Endodermal cell (in vitro differentiated cells): ENCODE data around the gene NDOR1. TPM values are rescaled to one million over a fixed set of nuclear protein-coding genes. Genes with fewer than 3 reads are reported as not detected.

Experiments
- DNase-seq: peaks from one replicate; pipeline ENCODE4 v3.0.0-alpha.2; 2017
- H3K27ac ChIP-seq: 2 replicates; pipeline ENCODE4 v1.5.1; 2013; ENCODE audit warnings: mild to moderate bottlenecking, low read depth, low read length, moderate library complexity
- H3K27me3 ChIP-seq: 2 replicates; pipeline ENCODE4 v1.6.1; 2013; ENCODE audit warnings: mild to moderate bottlenecking, low read length, moderate library complexity; ENCODE audit not compliant: insufficient read depth, control insufficient read depth, poor library complexity, severe bottlenecking
- H3K36me3 ChIP-seq: 2 replicates; pipeline ENCODE4 v1.7.0; 2013; ENCODE audit warnings: mild to moderate bottlenecking, low read length, moderate library complexity; ENCODE audit not compliant: control insufficient read depth, insufficient read depth
- H3K4me1 ChIP-seq: one replicate; pipeline ENCODE4 v1.7.0; 2013; ENCODE audit warnings: low read length; ENCODE audit not compliant: control insufficient read depth, insufficient read depth
- H3K4me3 ChIP-seq: 2 replicates; pipeline ENCODE4 v1.5.1; 2013; ENCODE audit warnings: mild to moderate bottlenecking, low read length, moderate library complexity
- H3K9ac ChIP-seq: 2 replicates; pipeline ENCODE4 v1.6.1; 2013; ENCODE audit warnings: mild to moderate bottlenecking, low read length, moderate library complexity; ENCODE audit not compliant: poor library complexity, severe bottlenecking; ENCODE audit errors: extremely low read depth
- H3K9me3 ChIP-seq: 2 replicates; pipeline ENCODE4 v1.6.1; 2013; ENCODE audit warnings: mild to moderate bottlenecking, low read length, moderate library complexity; ENCODE audit not compliant: control insufficient read depth
- H3K27ac Mint-ChIP-seq: 2 replicates; pipeline ENCODE4 v1.8.0; 2020; ENCODE audit warnings: mixed read lengths
- H3K27me3 Mint-ChIP-seq: 2 replicates; pipeline ENCODE4 v1.8.0; 2021; ENCODE audit warnings: mild to moderate bottlenecking, mixed read lengths; ENCODE audit not compliant: insufficient read depth
- H3K36me3 Mint-ChIP-seq: 2 replicates; pipeline ENCODE4 v1.8.0; 2020; ENCODE audit warnings: low read depth, mixed read lengths
- H3K4me1 Mint-ChIP-seq: 2 replicates; pipeline ENCODE4 v1.8.0; 2020; ENCODE audit warnings: mixed read lengths
- H3K4me3 Mint-ChIP-seq: 2 replicates; pipeline ENCODE4 v1.8.0; 2020; ENCODE audit warnings: mild to moderate bottlenecking, moderate library complexity, mixed read lengths
- H3K9me3 Mint-ChIP-seq: 2 replicates; pipeline ENCODE4 v1.8.0; 2020; ENCODE audit warnings: mild to moderate bottlenecking, mixed read lengths
- CTCF ChIP-seq: fragments of 200-600 bp; sonication (generic); conservative IDR thresholded peaks from 2 replicates; pipeline ENCODE4 v1.5.0; 2021; ENCODE audit warnings: antibody characterized with exemption, mild to moderate bottlenecking
- WGBS, 2 experiments: methylation state at CpG; one replicate each; pipeline versions ENCODE4 v1.1.5 to v1.1.7; 2013; ENCODE audit warnings: missing lambda C conversion rate in 2 of 2, mixed read lengths in 1 of 2; ENCODE audit not compliant: insufficient coverage in 1 of 2, insufficient read length in 1 of 2; 5-methylcytosine and 5-hydroxymethylcytosine counted together
- total RNA-seq, 2 donors: library from RNA; stranded (reverse); fragmentation: NEBNext Ultra II Directional in 1 of 2; extraction: Animal tissue kit (Norgen Biotek cat#: 25700) in 1 of 2; gene quantifications; 2 replicates in 1 of 2; 3 replicates in 1 of 2; pipeline ENCODE4 v1.2.1, GENCODE V29; 2021

Gene NDOR1
- total RNA-seq, 2 donors from 2014 or later = 39.2 to 41.4 TPM

- H3K9me3 Mint-ChIP-seq = no peaks in the 10 kb centered on the region
- H3K27me3 ChIP-seq = peaks cover 94% of the 10 kb centered on the region
- H3K4me1 ChIP-seq = no peaks in the 10 kb centered on the region
- H3K27ac ChIP-seq = no peak overlapping the region
- DNase-seq = no peak
- no peak for TF ChIP-seq CTCF
- H3K4me1 Mint-ChIP-seq = no peaks in the 10 kb centered on the region
- no peak overlapping the region for H3K27ac Mint-ChIP-seq
- H3K9ac ChIP-seq = no peak overlapping the region
- WGBS, 2 experiments = 87 to 91% methylated on average over 15 to 22 of the region's 22 CpGs
- no peaks in the 10 kb centered on the region for H3K9me3 ChIP-seq
- no peaks in the 10 kb centered on the region for H3K36me3 Mint-ChIP-seq
- H3K36me3 ChIP-seq = no peaks in the 10 kb centered on the region
- H3K4me3 ChIP-seq = no peak overlapping the region
- H3K4me3 Mint-ChIP-seq = no peak overlapping the region
- peaks cover 61% of the 10 kb centered on the region for H3K27me3 Mint-ChIP-seq
Observed at GRCh38 chr9:137171149-137171900, 34.2 kb upstream of the NDOR1 start.

GRCh38 chr9:137172901-137173795, 32.4 kb upstream of the NDOR1 start:
- H3K9me3 ChIP-seq = no peaks in the 10 kb centered on the region
- TF ChIP-seq CTCF = no peak
- H3K27me3 ChIP-seq = peaks cover 76% of the 10 kb centered on the region
- no peak overlapping the region for H3K4me3 ChIP-seq
- DNase-seq = no peak
- no peaks in the 10 kb centered on the region for H3K9me3 Mint-ChIP-seq
- no peak overlapping the region for H3K27ac Mint-ChIP-seq
- H3K9ac ChIP-seq = no peak overlapping the region
- no peak overlapping the region for H3K27ac ChIP-seq
- H3K4me3 Mint-ChIP-seq = no peak overlapping the region
- H3K36me3 ChIP-seq = no peaks in the 10 kb centered on the region
- H3K27me3 Mint-ChIP-seq = peaks cover 44% of the 10 kb centered on the region
- H3K4me1 Mint-ChIP-seq = no peaks in the 10 kb centered on the region
- WGBS, 2 experiments = 85 to 88% methylated on average over 11 to 21 of the region's 21 CpGs
- peaks cover 2% of the 10 kb centered on the region for H3K36me3 Mint-ChIP-seq
- no peaks in the 10 kb centered on the region for H3K4me1 ChIP-seq

DNA sequence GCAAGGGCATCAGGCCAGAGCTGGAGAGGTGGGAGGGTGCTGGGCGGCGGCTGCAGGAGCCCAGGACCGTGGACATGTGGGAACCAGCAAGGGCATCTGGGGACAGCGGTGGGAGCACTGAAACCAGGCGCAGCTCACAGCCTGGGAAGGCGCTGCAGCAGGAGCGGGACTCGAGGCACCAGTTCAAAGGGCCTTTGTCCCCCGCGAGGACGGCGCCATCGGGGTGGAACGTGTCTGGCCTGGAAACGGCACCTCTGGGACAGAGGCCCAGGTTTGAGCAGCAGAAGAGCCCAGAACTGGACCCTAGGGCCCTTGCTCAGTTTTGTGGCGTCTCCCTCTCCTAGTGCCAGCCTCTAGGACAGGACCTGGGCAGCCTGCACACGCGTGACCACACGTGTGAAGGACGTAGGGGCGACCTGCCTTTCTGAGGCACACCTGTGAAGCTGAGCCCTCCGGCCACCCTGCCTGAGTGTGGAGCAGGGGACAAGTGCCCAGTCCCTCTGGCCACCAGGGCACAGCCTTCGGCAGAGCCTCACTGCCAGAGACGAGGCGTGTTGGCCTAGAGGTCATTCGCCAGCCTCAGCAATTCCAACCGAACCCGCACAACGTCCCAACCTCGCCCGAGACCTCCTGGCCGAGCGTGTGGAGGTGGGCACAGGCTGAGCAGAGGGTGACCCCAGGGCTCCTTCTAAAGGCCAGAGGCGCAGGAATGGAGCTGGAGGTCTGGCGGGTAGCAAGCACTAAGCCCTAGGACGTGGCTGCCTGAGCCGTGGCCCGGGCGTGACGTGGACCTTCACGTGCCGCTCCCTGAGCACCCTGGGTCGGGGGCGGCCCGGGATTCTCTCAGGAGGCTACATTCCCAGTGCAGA, 31.5 kb upstream of the NDOR1 start:
- no peaks in the 10 kb centered on the region for H3K4me1 ChIP-seq
- H3K4me3 Mint-ChIP-seq = no peak overlapping the region

More for the DNA sequence above, 31.5 kb upstream of the NDOR1 start:
- peaks cover 2% of the 10 kb centered on the region for H3K36me3 Mint-ChIP-seq
- H3K27ac Mint-ChIP-seq = no peak overlapping the region
- Histone ChIP-seq H3K36me3 (no peaks in the 10 kb centered on the region), H3K27ac (no peak overlapping the region), H3K9me3 (no peaks in the 10 kb centered on the region), H3K27me3 (peaks cover 67% of the 10 kb centered on the region), H3K9ac (no peak overlapping the region), H3K4me3 (no peak overlapping the region)
- H3K27me3 Mint-ChIP-seq = peaks cover 36% of the 10 kb centered on the region
- no peaks in the 10 kb centered on the region for H3K4me1 Mint-ChIP-seq
- no peak for TF ChIP-seq CTCF
- 89 to 91% methylated on average over 33 to 45 of the region's 45 CpGs for WGBS, 2 experiments
- no peak for DNase-seq
- H3K9me3 Mint-ChIP-seq = no peaks in the 10 kb centered on the region
